HG03354 (cell line): Measurements from ENCODE around the gene LRMDA.

Source experiments
- ATAC-seq: cut with Tn5 transposase; IDR thresholded peaks from one replicate; pipeline ENCODE4 v1.9.1; 2021; ENCODE audit warnings: mild to moderate bottlenecking; ENCODE audit not compliant: unreplicated experiment, poor library complexity, severe bottlenecking

LRMDA gene

GRCh38 chr10:76357726-76358415 lies 926.4 kb downstream of the LRMDA start:
- no peak for ATAC-seq

GRCh38 chr10:76358743-76359395 lies 927.4 kb downstream of the LRMDA start:
- no peak for ATAC-seq

- no peak for ATAC-seq
Measured at GRCh38 chr10:76375761-76376160, 944.3 kb downstream of the LRMDA start.

GRCh38 chr10:76382381-76382851 lies 951.0 kb downstream of the LRMDA start:
- no peak for ATAC-seq

- no peak for ATAC-seq
Measured at GRCh38 chr10:76388321-76389023, 957.0 kb downstream of the LRMDA start.

- no peak for ATAC-seq
Measured at GRCh38 chr10:76393875-76394706, 962.7 kb downstream of the LRMDA start.

GRCh38 chr10:76394707-76395042 lies 963.3 kb downstream of the LRMDA start:
- ATAC-seq: no peak

GRCh38 chr10:76395251-76395650 lies 963.8 kb downstream of the LRMDA start:
- ATAC-seq: no peak

GRCh38 chr10:76396134-76396533 lies 964.7 kb downstream of the LRMDA start:
- no peak for ATAC-seq

- ATAC-seq: no peak
Measured at GRCh38 chr10:76397181-76398042, 966.0 kb downstream of the LRMDA start.

- ATAC-seq: no peak
Measured at GRCh38 chr10:76398043-76398710, 966.8 kb downstream of the LRMDA start.

GRCh38 chr10:76399226-76399625 lies 967.8 kb downstream of the LRMDA start:
- ATAC-seq: no peak

- no peak for ATAC-seq
Measured at GRCh38 chr10:76401006-76401405, 969.6 kb downstream of the LRMDA start.

- ATAC-seq: no peak
Measured at GRCh38 chr10:76403912-76404311, 972.5 kb downstream of the LRMDA start.

GRCh38 chr10:76404531-76404930 lies 973.1 kb downstream of the LRMDA start:
- ATAC-seq: no peak

GRCh38 chr10:76405922-76406321 lies 974.5 kb downstream of the LRMDA start:
- no peak for ATAC-seq

- no peak for ATAC-seq
Measured at GRCh38 chr10:76408646-76409045, 977.2 kb downstream of the LRMDA start.

GRCh38 chr10:76411729-76412435 lies 980.5 kb downstream of the LRMDA start:
- ATAC-seq: no peak
